ENCODE measurements around the gene KRTAP19-1. TPM values are rescaled to one million over a fixed set of nuclear protein-coding genes. Genes with fewer than 3 reads are reported as not detected.

The KRTAP19-1 gene
- not detected for total RNA-seq (2021; ENCODE audit: unreplicated experiment)
- not detected for polyA plus RNA-seq (2012; ENCODE audit: insufficient read length)
- Bru-seq, nascent RNA = not detected
- not detected for BruChase-seq, experiment 1, labeled RNA remaining after a 2-hour chase
- not detected for BruChase-seq, experiment 2, labeled RNA remaining after a 6-hour chase
- long read RNA-seq = 0 reads

DNA sequence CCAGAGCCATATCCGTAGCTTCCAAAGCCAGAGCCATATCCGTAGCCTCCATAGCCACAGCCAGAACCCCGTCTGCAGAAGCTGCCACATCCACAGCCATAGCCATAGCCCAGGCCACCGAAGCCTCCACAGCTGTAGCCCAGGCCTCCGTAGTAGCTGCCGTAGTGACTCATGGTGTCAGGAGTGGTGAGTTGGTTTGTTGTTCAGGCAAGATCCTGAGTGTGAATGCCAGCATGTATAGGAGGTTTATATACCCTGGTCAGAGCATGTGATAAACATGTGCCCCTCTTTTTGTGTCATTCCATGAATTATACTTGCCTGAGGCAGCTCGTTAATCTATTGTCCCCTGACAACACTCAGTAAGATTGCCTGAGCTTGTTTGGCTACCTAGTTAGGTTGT, at the start of gene KRTAP19-1:
KRTAP19-1 (minus strand) TSS at position 223 of the 400 bp plus-strand sequence; CDS start at position 173, 50 bp downstream.
- intact Hi-C loops (cut with micrococcal nuclease; ENCODE audit: unreplicated experiment) (no loop called here), in situ Hi-C loops (cut with HindIII; ENCODE audit: low pct_unique_long_range_greater_than_20kb, low sequenced_read_pairs) (no loop called here)
- Histone ChIP-seq H3K27ac (ENCODE audit: low read length) (no peak within 1 kb of the TSS), H3K4me1 (ENCODE audit: control insufficient read depth, insufficient read depth, low read length) (no peaks in the 10 kb centered on the region), H3K36me3 (ENCODE audit: control insufficient read depth, insufficient read depth, low read length) (no peaks in the 10 kb centered on the region), H3K4me3 (ENCODE audit: low read depth in 2 of 2, low read length in 2 of 2) (no peak within 1 kb of the TSS), H3K27me3 (ENCODE audit: control insufficient read depth, insufficient read depth, low read length) (no peaks in the 10 kb centered on the region), H3K9me3 (ENCODE audit: control insufficient read depth, insufficient read depth, low read depth, low read length) (no peaks in the 10 kb centered on the region)
- TF ChIP-seq SIN3A (IDR thresholded peaks at IDR 0.05; ENCODE audit: borderline replicate concordance, insufficient read depth, low read depth, low read length) (no peak), CTCF (IDR thresholded peaks at IDR 0.05) (no peak), POLR2AphosphoS5 (IDR thresholded peaks at IDR 0.05; ENCODE audit: low read depth, low read length) (no peak), TCF7L2 (IDR thresholded peaks at IDR 0.05; ENCODE audit: low read depth, low read length) (no peak)
- TF ChIP-seq, protein P1, sequence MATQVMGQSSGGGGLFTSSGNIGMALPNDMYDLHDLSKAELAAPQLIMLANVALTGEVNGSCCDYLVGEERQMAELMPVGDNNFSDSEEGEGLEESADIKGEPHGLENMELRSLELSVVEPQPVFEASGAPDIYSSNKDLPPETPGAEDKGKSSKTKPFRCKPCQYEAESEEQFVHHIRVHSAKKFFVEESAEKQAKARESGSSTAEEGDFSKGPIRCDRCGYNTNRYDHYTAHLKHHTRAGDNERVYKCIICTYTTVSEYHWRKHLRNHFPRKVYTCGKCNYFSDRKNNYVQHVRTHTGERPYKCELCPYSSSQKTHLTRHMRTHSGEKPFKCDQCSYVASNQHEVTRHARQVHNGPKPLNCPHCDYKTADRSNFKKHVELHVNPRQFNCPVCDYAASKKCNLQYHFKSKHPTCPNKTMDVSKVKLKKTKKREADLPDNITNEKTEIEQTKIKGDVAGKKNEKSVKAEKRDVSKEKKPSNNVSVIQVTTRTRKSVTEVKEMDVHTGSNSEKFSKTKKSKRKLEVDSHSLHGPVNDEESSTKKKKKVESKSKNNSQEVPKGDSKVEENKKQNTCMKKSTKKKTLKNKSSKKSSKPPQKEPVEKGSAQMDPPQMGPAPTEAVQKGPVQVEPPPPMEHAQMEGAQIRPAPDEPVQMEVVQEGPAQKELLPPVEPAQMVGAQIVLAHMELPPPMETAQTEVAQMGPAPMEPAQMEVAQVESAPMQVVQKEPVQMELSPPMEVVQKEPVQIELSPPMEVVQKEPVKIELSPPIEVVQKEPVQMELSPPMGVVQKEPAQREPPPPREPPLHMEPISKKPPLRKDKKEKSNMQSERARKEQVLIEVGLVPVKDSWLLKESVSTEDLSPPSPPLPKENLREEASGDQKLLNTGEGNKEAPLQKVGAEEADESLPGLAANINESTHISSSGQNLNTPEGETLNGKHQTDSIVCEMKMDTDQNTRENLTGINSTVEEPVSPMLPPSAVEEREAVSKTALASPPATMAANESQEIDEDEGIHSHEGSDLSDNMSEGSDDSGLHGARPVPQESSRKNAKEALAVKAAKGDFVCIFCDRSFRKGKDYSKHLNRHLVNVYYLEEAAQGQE (IDR thresholded peaks at IDR 0.05; ENCODE audit: insufficient read depth in 1 of 2, low read depth in 2 of 2, low read length in 1 of 2) = no peak
- no peak for ATAC-seq
- DNase-seq (ENCODE audit: low read depth, low spot score) = no peak
- CTCF ChIA-PET = no interaction called here
- no TSS peak for BruUV-seq (replicated peaks)
- POLR2A ChIA-PET = no interaction called here

- Histone ChIP-seq H3K4me1 (ENCODE audit: control insufficient read depth, insufficient read depth, low read length) (no peaks in the 10 kb centered on the region), H3K9me3 (ENCODE audit: control insufficient read depth, insufficient read depth, low read depth, low read length) (no peaks in the 10 kb centered on the region), H3K27ac (ENCODE audit: low read length) (no peak overlapping the region), H3K36me3 (ENCODE audit: control insufficient read depth, insufficient read depth, low read length) (no peaks in the 10 kb centered on the region), H3K4me3 (ENCODE audit: low read depth in 2 of 2, low read length in 2 of 2) (no peak overlapping the region), H3K27me3 (ENCODE audit: control insufficient read depth, insufficient read depth, low read length) (no peaks in the 10 kb centered on the region)
- intact Hi-C loops (cut with micrococcal nuclease; ENCODE audit: unreplicated experiment) = no loop called here
- ChIA-PET POLR2A (no interaction called here), CTCF (no interaction called here)
- in situ Hi-C loops (cut with HindIII; ENCODE audit: low pct_unique_long_range_greater_than_20kb, low sequenced_read_pairs) = no loop called here
- no peak for ATAC-seq
- no TSS peak for BruUV-seq (replicated peaks)
- TF ChIP-seq SIN3A (IDR thresholded peaks at IDR 0.05; ENCODE audit: borderline replicate concordance, insufficient read depth, low read depth, low read length) = no peak
- TF ChIP-seq CTCF (IDR thresholded peaks at IDR 0.05) = no peak
- TF ChIP-seq, protein P1 (IDR thresholded peaks at IDR 0.05; ENCODE audit: insufficient read depth in 1 of 2, low read depth in 2 of 2, low read length in 1 of 2) = no peak
- no peak for TF ChIP-seq POLR2AphosphoS5 (IDR thresholded peaks at IDR 0.05; ENCODE audit: low read depth, low read length)
- no peak for TF ChIP-seq TCF7L2 (IDR thresholded peaks at IDR 0.05; ENCODE audit: low read depth, low read length)
- DNase-seq (ENCODE audit: low read depth, low spot score) = no peak
Measured at GRCh38 chr21:30518876-30519275, 38.7 kb upstream of the KRTAP19-1 start.

Data from Panc1 (cell line).